ENCODE data around the gene PLPPR1. TPM values are rescaled to one million over a fixed set of nuclear protein-coding genes. Genes with fewer than 3 reads are reported as not detected.
A peak's percentile ranks its signal among the peaks of the same experiment; 100 is the strongest.

PLPPR1 gene
- total RNA-seq, 4 donors from 2014 or later, result 0.41 TPM; not detected in 3

GRCh38 chr9:101114317-101114716 is 85.8 kb downstream of the PLPPR1 start:
- H3K36me3 ChIP-seq, result no peaks in the 10 kb centered on the region
- no peaks in the 10 kb centered on the region for H3K4me1 ChIP-seq
- no peak for TF ChIP-seq CTCF (IDR thresholded peaks at IDR 0.05)
- TF ChIP-seq POLR2A (IDR thresholded peaks at IDR 0.05), result no peak
- no peaks in the 10 kb centered on the region for H3K9me3 ChIP-seq
- H3K27me3 ChIP-seq, result no peaks in the 10 kb centered on the region
- no peak overlapping the region for H3K27ac ChIP-seq
- no peak overlapping the region for H3K4me3 ChIP-seq
- no peak for DNase-seq
- intact Hi-C loops (cut with DNase I; ENCODE audit: low total_unique reads), result no loop called here

- DNase-seq, result no peak
- intact Hi-C loops (cut with DNase I; ENCODE audit: low total_unique reads), result no loop called here
- H3K4me1 ChIP-seq, result no peaks in the 10 kb centered on the region
- H3K27me3 ChIP-seq, result no peaks in the 10 kb centered on the region
- H3K36me3 ChIP-seq, result no peaks in the 10 kb centered on the region
- H3K27ac ChIP-seq, result no peak overlapping the region
- H3K4me3 ChIP-seq, result no peak overlapping the region
- TF ChIP-seq CTCF (IDR thresholded peaks at IDR 0.05), result no peak
- no peak for TF ChIP-seq POLR2A (IDR thresholded peaks at IDR 0.05)
- H3K9me3 ChIP-seq, result no peaks in the 10 kb centered on the region
These were observed 86.6 kb downstream of the PLPPR1 start for GRCh38 chr9:101115102-101115501.

GRCh38 chr9:101117161-101117560 is 88.6 kb downstream of the PLPPR1 start:
- TF ChIP-seq POLR2A (IDR thresholded peaks at IDR 0.05), result no peak
- TF ChIP-seq CTCF (IDR thresholded peaks at IDR 0.05), result no peak
- Histone ChIP-seq H3K27ac (no peak overlapping the region), H3K9me3 (no peaks in the 10 kb centered on the region), H3K4me3 (no peak overlapping the region), H3K27me3 (no peaks in the 10 kb centered on the region), H3K4me1 (no peaks in the 10 kb centered on the region), H3K36me3 (no peaks in the 10 kb centered on the region)
- no peak for DNase-seq
- intact Hi-C loops (cut with DNase I; ENCODE audit: low total_unique reads), result no loop called here

GRCh38 chr9:101119206-101119819 is 90.8 kb downstream of the PLPPR1 start:
- TF ChIP-seq POLR2A (IDR thresholded peaks at IDR 0.05) (no peak), CTCF (IDR thresholded peaks at IDR 0.05) (peak in 1 of 4 experiments; percentile 16)
- Histone ChIP-seq H3K9me3 (no peaks in the 10 kb centered on the region), H3K4me3 (no peak overlapping the region), H3K27ac (no peak overlapping the region), H3K36me3 (no peaks in the 10 kb centered on the region), H3K4me1 (no peaks in the 10 kb centered on the region), H3K27me3 (no peaks in the 10 kb centered on the region)
- no peak for DNase-seq
- intact Hi-C loops (cut with DNase I; ENCODE audit: low total_unique reads), result no loop called here

- Histone ChIP-seq H3K27ac (no peak overlapping the region), H3K36me3 (no peaks in the 10 kb centered on the region), H3K27me3 (no peaks in the 10 kb centered on the region), H3K9me3 (no peaks in the 10 kb centered on the region), H3K4me3 (no peak overlapping the region), H3K4me1 (no peaks in the 10 kb centered on the region)
- intact Hi-C loops (cut with DNase I; ENCODE audit: low total_unique reads), result no loop called here
- DNase-seq, result no peak
- TF ChIP-seq CTCF (IDR thresholded peaks at IDR 0.05) (no peak), POLR2A (IDR thresholded peaks at IDR 0.05) (no peak)
These were observed 93.4 kb downstream of the PLPPR1 start for GRCh38 chr9:101121836-101122399.
